Measurements from ENCODE around the gene LEFTY1. TPM values are rescaled to one million over a fixed set of nuclear protein-coding genes. Genes with fewer than 3 reads are reported as not detected.

LEFTY1 gene
- total and polyA plus RNA-seq, 2 of the 4 experiments (the other 2 are of a cell fraction): not detected

DNA sequence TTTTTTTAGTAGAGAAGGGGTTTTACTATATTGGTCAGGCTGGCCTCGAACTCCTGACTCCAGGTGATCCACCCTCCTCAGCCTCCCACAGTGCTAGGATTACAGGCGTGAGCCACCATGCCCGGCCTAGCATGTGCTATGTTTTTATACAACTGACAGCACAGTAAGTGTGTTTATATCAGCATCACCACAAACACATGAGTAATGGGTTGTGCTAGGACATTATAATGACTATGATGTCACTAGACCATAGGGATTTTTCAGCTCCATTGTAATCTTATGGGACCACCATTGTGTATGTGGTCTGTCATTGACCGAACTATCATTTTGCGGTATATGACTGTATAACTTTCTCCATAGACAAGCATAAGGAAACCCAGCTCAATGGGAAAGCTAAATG lies 45.8 kb upstream of the LEFTY1 start:
- H2BK15ac ChIP-seq (ENCODE audit: low read depth, low read length): no peak overlapping the region
- H3K18ac ChIP-seq (ENCODE audit: low read depth, low read length): no peak overlapping the region
- CTCF ChIA-PET: interaction anchor here (0.6 kb wide), 1 partner anchor 129 kb away, joined by 3 read pairs; no protein-coding TSS in a partner anchor
- no peaks in the 10 kb centered on the region; the same call in 1 of the 2 replicates for H3K9me1 ChIP-seq (ENCODE audit: insufficient read depth, low read length)
- no peak overlapping the region for H3K14ac ChIP-seq (replicated peaks; ENCODE audit: low read depth, low read length)
- no peak overlapping the region for H3K23ac ChIP-seq (ENCODE audit: low read depth, low read length)
- intact Hi-C loops (cut with micrococcal nuclease) (no loop called here), dilution Hi-C loops (cut with HindIII; ENCODE audit: low sequenced_read_pairs, unreplicated experiment) (no loop called here), in situ Hi-C loops (cut with MboI; ENCODE audit: low sequenced_read_pairs) (no loop called here)
- H4K91ac ChIP-seq (ENCODE audit: insufficient read depth, low read depth, low read length): no peak overlapping the region
- no peak overlapping the region for H3K27ac ChIP-seq (ENCODE audit: insufficient read depth, low read length)
- ATAC-seq (ENCODE audit: low read depth) (no peak), DNase-seq (peak; percentile 31)
- no peak overlapping the region for H3K4ac ChIP-seq (ENCODE audit: low read depth, low read length)
- no peak overlapping the region for H2BK120ac ChIP-seq (ENCODE audit: low read depth, low read length)
- no peaks in the 10 kb centered on the region for H3K4me1 ChIP-seq (ENCODE audit: control insufficient read depth, insufficient read depth, low read length)
- no TSS peak for BruUV-seq (replicated peaks)
- H3K56ac ChIP-seq (ENCODE audit: extremely low read depth, insufficient read depth, low read length): no peak overlapping the region
- H2BK20ac ChIP-seq (ENCODE audit: low read depth, low read length): no peak overlapping the region
- no peaks in the 10 kb centered on the region for H3K9me3 ChIP-seq (ENCODE audit: control insufficient read depth, insufficient read depth, low read length)
- H3K9ac ChIP-seq (ENCODE audit: low read depth, low read length): no peak overlapping the region
- no peak overlapping the region for H2AFZ ChIP-seq (replicated peaks; ENCODE audit: low read length, poor library complexity)
- H3K79me1 ChIP-seq (ENCODE audit: low read depth in 1 of 2, low read length in 2 of 2): no peaks in the 10 kb centered on the region
- H3K4me2 ChIP-seq (ENCODE audit: low read depth, low read length): no peak overlapping the region
- no peak for TF ChIP-seq RFX5 (IDR thresholded peaks at IDR 0.05; ENCODE audit: low read depth, low read length)
- TF ChIP-seq, protein P1, sequence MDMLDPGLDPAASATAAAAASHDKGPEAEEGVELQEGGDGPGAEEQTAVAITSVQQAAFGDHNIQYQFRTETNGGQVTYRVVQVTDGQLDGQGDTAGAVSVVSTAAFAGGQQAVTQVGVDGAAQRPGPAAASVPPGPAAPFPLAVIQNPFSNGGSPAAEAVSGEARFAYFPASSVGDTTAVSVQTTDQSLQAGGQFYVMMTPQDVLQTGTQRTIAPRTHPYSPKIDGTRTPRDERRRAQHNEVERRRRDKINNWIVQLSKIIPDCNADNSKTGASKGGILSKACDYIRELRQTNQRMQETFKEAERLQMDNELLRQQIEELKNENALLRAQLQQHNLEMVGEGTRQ (IDR thresholded peaks at IDR 0.05; ENCODE audit: low read depth, low read length): no peak
- no peak for TF ChIP-seq CHD1 (IDR thresholded peaks at IDR 0.05; ENCODE audit: low read depth, low read length)
- TF ChIP-seq BHLHE40 (IDR thresholded peaks at IDR 0.05; ENCODE audit: low read depth, low read length): no peak
- no peak for TF ChIP-seq FOS (IDR thresholded peaks at IDR 0.05; ENCODE audit: low read depth, low read length)
- H2AK9ac ChIP-seq (replicated peaks; ENCODE audit: low read depth, low read length, poor library complexity): no peak overlapping the region
- no peaks in the 10 kb centered on the region for H3K36me3 ChIP-seq (ENCODE audit: control insufficient read depth, insufficient read depth, low read length)
- no peaks in the 10 kb centered on the region for H4K20me1 ChIP-seq (ENCODE audit: insufficient read depth, low read length)
- H2AK5ac ChIP-seq (ENCODE audit: low read depth, low read length): no peak overlapping the region
- H4K5ac ChIP-seq (ENCODE audit: low read depth, low read length): no peak overlapping the region
- POLR2A ChIA-PET (ENCODE audit: unreplicated experiment): no interaction called here
- H3K4me3 ChIP-seq (ENCODE audit: insufficient read depth, low read depth, low read length): no peak overlapping the region
- H2BK5ac ChIP-seq (ENCODE audit: low read depth, low read length, poor library complexity, severe bottlenecking): no peak overlapping the region
- H3K27me3 ChIP-seq (ENCODE audit: control insufficient read depth, insufficient read depth, low read length): no peaks in the 10 kb centered on the region
- H4K8ac ChIP-seq (ENCODE audit: low read depth in 2 of 2, low read length in 2 of 2): no peak overlapping the region
- WGBS, 2 experiments (ENCODE audit: extremely low coverage in 2 of 2, insufficient read length in 1 of 2): no CpG with 5 or more reads among the region's 5 CpGs
